ENCODE results near the gene ANKRD10.

Gene ANKRD10

DNA sequence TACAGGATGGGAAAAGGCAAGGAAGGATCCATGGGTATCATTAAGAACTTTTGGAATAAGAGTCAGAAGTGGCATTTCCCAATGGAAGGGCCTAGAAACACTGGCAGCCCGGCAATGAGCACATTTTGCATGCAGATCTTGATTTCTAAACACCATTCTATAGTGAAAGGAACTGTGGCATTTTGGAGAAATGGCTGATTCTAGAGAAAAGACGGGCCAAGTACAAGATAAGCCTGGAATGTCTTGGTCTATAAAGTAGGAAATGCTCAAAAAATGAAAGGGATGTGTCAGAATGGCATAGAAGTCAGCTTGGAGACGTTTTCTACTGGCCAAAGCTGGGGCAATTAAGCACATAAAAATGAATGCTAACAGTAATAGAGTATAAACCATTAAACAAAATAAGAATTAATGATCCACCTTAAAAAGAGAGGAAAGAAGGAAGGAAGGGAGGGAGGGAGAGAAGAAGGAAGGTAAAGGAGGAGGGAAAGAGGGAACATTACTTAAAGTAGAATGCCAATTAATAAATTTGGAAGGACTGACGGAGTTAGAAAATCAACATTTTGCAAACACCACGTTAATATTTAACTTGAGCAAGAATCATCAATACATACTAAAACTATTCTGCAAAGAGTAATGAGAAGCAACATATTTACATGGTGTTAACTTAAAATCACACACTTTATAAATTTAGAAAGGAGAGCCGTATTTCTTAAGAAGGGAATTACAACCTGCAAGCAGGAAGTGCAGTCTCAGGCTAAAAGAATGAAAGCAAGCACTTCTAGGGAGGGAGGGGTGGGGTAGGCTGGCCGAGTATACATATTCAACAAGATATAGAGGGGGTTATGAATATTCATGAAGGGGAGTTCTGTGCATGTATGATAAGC lies 78.9 kb downstream of the ANKRD10 start:
- ChIA-PET CTCF (no interaction called here), POLR2A (no interaction called here)
- Histone ChIP-seq H3K4me3 (ENCODE audit: low read depth, low read length) (no peak overlapping the region), H3K36me3 (ENCODE audit: control insufficient read depth in 2 of 2, insufficient read depth in 1 of 2, low read length in 2 of 2) (no peaks in the 10 kb centered on the region), H3K27ac (ENCODE audit: extremely low read depth, low read depth, low read length) (no peak overlapping the region), H3K9me3 (ENCODE audit: control insufficient read depth, insufficient read depth, low read depth, low read length) (no peaks in the 10 kb centered on the region), H3K4me1 (ENCODE audit: control insufficient read depth, insufficient read depth, low read length) (no peaks in the 10 kb centered on the region)
- no peak for TF ChIP-seq ZNF560 (tag by site-specific recombination; IDR thresholded peaks at IDR 0.05; ENCODE audit: borderline replicate concordance)
- TF ChIP-seq ZNF23 (tag by site-specific recombination; IDR thresholded peaks at IDR 0.05; ENCODE audit: borderline replicate concordance): no peak
- no peak for TF ChIP-seq ZSCAN30 (tag by site-specific recombination; IDR thresholded peaks at IDR 0.05)
- TF ChIP-seq OSR2 (tag by site-specific recombination; IDR thresholded peaks at IDR 0.05): no peak
- TF ChIP-seq ZNF133 (tag by site-specific recombination; IDR thresholded peaks at IDR 0.05): no peak
- no peak for TF ChIP-seq ZNF529 (tag by site-specific recombination; IDR thresholded peaks at IDR 0.05; ENCODE audit: insufficient replicate concordance)
- no peak for TF ChIP-seq ZSCAN23 (tag by site-specific recombination; IDR thresholded peaks at IDR 0.05)
- no peak for TF ChIP-seq ZFP3 (tag by site-specific recombination; IDR thresholded peaks at IDR 0.05; ENCODE audit: low read depth)
- no peak for TF ChIP-seq ZNF473 (tag by site-specific recombination; IDR thresholded peaks at IDR 0.05)

DNA sequence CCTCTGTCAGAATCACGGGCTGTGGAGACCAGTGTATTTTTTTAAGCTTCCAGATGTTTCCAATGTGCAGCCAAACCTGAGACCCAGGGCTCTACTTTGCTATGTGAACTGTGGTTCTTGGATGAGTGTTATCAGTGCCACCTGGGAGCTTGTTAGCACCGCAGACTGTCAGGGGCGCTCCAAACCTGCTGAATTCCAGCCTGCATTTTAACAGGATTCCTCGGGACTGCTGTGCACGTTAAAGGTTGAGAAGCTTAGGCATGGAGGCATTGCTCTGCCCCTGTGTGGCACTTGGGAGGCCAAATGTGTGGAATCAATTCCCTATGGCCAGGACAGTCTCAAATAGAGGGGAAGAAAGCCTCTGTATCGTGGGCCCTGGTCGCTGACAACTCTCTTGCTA lies 80.3 kb downstream of the ANKRD10 start:
- no peak overlapping the region for H3K27ac ChIP-seq (ENCODE audit: extremely low read depth, low read depth, low read length)
- H3K36me3 ChIP-seq (ENCODE audit: control insufficient read depth in 2 of 2, insufficient read depth in 1 of 2, low read length in 2 of 2): no peaks in the 10 kb centered on the region
- H3K9me3 ChIP-seq (ENCODE audit: control insufficient read depth, insufficient read depth, low read depth, low read length): no peaks in the 10 kb centered on the region
- H3K4me1 ChIP-seq (ENCODE audit: control insufficient read depth, insufficient read depth, low read length): no peaks in the 10 kb centered on the region
- ChIA-PET CTCF (no interaction called here), POLR2A (no interaction called here)
- no peak overlapping the region for H3K4me3 ChIP-seq (ENCODE audit: low read depth, low read length)
- TF ChIP-seq ZNF423 (tag by site-specific recombination; IDR thresholded peaks at IDR 0.05) (no peak), OSR2 (tag by site-specific recombination; IDR thresholded peaks at IDR 0.05) (no peak), ZNF19 (tag by site-specific recombination; IDR thresholded peaks at IDR 0.05; ENCODE audit: low read depth) (no peak), ZNF560 (tag by site-specific recombination; IDR thresholded peaks at IDR 0.05; ENCODE audit: borderline replicate concordance) (no peak), BCL11B (tag by site-specific recombination; IDR thresholded peaks at IDR 0.05; ENCODE audit: low read depth) (no peak), ZNF404 (tag by site-specific recombination; IDR thresholded peaks at IDR 0.05) (no peak), ZNF830 (tag by site-specific recombination; IDR thresholded peaks at IDR 0.05; ENCODE audit: low read depth) (no peak), GLI4 (tag by site-specific recombination; IDR thresholded peaks at IDR 0.05) (no peak), ZNF549 (tag by site-specific recombination; IDR thresholded peaks at IDR 0.05) (no peak), ZNF623 (tag by site-specific recombination; IDR thresholded peaks at IDR 0.05) (no peak)
- TF ChIP-seq, protein P1, sequence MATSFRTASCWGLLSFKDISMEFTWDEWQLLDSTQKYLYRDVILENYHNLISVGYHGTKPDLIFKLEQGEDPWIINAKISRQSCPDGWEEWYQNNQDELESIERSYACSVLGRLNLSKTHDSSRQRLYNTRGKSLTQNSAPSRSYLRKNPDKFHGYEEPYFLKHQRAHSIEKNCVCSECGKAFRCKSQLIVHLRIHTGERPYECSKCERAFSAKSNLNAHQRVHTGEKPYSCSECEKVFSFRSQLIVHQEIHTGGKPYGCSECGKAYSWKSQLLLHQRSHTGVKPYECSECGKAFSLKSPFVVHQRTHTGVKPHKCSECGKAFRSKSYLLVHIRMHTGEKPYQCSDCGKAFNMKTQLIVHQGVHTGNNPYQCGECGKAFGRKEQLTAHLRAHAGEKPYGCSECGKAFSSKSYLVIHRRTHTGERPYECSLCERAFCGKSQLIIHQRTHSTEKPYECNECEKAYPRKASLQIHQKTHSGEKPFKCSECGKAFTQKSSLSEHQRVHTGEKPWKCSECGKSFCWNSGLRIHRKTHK (tag by site-specific recombination; IDR thresholded peaks at IDR 0.05): no peak
- TF ChIP-seq, protein P2, sequence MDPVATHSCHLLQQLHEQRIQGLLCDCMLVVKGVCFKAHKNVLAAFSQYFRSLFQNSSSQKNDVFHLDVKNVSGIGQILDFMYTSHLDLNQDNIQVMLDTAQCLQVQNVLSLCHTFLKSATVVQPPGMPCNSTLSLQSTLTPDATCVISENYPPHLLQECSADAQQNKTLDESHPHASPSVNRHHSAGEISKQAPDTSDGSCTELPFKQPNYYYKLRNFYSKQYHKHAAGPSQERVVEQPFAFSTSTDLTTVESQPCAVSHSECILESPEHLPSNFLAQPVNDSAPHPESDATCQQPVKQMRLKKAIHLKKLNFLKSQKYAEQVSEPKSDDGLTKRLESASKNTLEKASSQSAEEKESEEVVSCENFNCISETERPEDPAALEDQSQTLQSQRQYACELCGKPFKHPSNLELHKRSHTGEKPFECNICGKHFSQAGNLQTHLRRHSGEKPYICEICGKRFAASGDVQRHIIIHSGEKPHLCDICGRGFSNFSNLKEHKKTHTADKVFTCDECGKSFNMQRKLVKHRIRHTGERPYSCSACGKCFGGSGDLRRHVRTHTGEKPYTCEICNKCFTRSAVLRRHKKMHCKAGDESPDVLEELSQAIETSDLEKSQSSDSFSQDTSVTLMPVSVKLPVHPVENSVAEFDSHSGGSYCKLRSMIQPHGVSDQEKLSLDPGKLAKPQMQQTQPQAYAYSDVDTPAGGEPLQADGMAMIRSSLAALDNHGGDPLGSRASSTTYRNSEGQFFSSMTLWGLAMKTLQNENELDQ (tag by site-specific recombination; IDR thresholded peaks at IDR 0.05; ENCODE audit: low read depth): no peak
- TF ChIP-seq, protein P3, sequence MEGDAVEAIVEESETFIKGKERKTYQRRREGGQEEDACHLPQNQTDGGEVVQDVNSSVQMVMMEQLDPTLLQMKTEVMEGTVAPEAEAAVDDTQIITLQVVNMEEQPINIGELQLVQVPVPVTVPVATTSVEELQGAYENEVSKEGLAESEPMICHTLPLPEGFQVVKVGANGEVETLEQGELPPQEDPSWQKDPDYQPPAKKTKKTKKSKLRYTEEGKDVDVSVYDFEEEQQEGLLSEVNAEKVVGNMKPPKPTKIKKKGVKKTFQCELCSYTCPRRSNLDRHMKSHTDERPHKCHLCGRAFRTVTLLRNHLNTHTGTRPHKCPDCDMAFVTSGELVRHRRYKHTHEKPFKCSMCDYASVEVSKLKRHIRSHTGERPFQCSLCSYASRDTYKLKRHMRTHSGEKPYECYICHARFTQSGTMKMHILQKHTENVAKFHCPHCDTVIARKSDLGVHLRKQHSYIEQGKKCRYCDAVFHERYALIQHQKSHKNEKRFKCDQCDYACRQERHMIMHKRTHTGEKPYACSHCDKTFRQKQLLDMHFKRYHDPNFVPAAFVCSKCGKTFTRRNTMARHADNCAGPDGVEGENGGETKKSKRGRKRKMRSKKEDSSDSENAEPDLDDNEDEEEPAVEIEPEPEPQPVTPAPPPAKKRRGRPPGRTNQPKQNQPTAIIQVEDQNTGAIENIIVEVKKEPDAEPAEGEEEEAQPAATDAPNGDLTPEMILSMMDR (tag by site-specific recombination; IDR thresholded peaks at IDR 0.05): no peak
- TF ChIP-seq, protein P4, sequence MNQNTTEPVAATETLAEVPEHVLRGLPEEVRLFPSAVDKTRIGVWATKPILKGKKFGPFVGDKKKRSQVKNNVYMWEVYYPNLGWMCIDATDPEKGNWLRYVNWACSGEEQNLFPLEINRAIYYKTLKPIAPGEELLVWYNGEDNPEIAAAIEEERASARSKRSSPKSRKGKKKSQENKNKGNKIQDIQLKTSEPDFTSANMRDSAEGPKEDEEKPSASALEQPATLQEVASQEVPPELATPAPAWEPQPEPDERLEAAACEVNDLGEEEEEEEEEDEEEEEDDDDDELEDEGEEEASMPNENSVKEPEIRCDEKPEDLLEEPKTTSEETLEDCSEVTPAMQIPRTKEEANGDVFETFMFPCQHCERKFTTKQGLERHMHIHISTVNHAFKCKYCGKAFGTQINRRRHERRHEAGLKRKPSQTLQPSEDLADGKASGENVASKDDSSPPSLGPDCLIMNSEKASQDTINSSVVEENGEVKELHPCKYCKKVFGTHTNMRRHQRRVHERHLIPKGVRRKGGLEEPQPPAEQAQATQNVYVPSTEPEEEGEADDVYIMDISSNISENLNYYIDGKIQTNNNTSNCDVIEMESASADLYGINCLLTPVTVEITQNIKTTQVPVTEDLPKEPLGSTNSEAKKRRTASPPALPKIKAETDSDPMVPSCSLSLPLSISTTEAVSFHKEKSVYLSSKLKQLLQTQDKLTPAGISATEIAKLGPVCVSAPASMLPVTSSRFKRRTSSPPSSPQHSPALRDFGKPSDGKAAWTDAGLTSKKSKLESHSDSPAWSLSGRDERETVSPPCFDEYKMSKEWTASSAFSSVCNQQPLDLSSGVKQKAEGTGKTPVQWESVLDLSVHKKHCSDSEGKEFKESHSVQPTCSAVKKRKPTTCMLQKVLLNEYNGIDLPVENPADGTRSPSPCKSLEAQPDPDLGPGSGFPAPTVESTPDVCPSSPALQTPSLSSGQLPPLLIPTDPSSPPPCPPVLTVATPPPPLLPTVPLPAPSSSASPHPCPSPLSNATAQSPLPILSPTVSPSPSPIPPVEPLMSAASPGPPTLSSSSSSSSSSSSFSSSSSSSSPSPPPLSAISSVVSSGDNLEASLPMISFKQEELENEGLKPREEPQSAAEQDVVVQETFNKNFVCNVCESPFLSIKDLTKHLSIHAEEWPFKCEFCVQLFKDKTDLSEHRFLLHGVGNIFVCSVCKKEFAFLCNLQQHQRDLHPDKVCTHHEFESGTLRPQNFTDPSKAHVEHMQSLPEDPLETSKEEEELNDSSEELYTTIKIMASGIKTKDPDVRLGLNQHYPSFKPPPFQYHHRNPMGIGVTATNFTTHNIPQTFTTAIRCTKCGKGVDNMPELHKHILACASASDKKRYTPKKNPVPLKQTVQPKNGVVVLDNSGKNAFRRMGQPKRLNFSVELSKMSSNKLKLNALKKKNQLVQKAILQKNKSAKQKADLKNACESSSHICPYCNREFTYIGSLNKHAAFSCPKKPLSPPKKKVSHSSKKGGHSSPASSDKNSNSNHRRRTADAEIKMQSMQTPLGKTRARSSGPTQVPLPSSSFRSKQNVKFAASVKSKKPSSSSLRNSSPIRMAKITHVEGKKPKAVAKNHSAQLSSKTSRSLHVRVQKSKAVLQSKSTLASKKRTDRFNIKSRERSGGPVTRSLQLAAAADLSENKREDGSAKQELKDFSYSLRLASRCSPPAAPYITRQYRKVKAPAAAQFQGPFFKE (tag by site-specific recombination; IDR thresholded peaks at IDR 0.05; ENCODE audit: borderline replicate concordance): no peak

Data from HEK293 (cell line).